ENCODE results near the gene SMAD6.

DNA sequence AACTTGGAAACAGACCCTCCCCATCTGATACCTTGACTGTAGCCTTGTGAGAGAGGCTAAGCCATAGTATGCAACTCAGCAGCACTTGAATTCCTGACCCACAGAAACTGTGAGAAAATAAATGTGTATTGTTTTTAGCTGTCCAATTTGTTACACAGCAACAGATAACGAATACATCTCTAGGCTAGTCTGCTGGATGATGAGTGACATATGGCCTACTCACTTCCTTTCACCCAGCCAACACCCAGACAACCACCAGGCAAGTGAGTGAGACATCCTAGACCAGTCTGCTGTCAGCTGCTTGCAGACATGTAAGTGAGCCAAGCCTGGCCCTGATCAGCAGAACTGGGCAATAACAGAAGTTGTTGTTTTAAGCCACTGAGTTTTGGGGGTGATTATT lies 19.2 kb upstream of the SMAD6 start:
- TF ChIP-seq, protein P1, sequence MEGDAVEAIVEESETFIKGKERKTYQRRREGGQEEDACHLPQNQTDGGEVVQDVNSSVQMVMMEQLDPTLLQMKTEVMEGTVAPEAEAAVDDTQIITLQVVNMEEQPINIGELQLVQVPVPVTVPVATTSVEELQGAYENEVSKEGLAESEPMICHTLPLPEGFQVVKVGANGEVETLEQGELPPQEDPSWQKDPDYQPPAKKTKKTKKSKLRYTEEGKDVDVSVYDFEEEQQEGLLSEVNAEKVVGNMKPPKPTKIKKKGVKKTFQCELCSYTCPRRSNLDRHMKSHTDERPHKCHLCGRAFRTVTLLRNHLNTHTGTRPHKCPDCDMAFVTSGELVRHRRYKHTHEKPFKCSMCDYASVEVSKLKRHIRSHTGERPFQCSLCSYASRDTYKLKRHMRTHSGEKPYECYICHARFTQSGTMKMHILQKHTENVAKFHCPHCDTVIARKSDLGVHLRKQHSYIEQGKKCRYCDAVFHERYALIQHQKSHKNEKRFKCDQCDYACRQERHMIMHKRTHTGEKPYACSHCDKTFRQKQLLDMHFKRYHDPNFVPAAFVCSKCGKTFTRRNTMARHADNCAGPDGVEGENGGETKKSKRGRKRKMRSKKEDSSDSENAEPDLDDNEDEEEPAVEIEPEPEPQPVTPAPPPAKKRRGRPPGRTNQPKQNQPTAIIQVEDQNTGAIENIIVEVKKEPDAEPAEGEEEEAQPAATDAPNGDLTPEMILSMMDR (IDR thresholded peaks at IDR 0.05; ENCODE audit: poor library complexity) = no peak
- no peak for TF ChIP-seq EZH2 (IDR thresholded peaks at IDR 0.05; ENCODE audit: borderline replicate concordance)

Data from hepatocyte (in vitro differentiated cells).